ENCODE measurements around the gene RAB4A.

The RAB4A gene

GRCh38 chr1:229340496-229340895 lies 69.6 kb downstream of the RAB4A start:
- DNase-seq = no peak

GRCh38 chr1:229341774-229342655 lies 71.1 kb downstream of the RAB4A start:
- DNase-seq = peak; percentile 92

GRCh38 chr1:229342656-229343569 lies 72.0 kb downstream of the RAB4A start, which contains the start of gene CCSAP:
Gene CCSAP, minus strand, starts transcription at chr1:229343047. Its CDS starts 582 bp downstream, at chr1:229342465.
- DNase-seq = peak; percentile 75

GRCh38 chr1:229344139-229344538 lies 73.2 kb downstream of the RAB4A start:
- no peak for DNase-seq

- DNase-seq = no peak
These were observed 74.2 kb downstream of the RAB4A start for GRCh38 chr1:229344937-229345684.

GRCh38 chr1:229347528-229347927 lies 76.6 kb downstream of the RAB4A start:
- DNase-seq = no peak

- DNase-seq = no peak
These were observed 78.8 kb downstream of the RAB4A start for GRCh38 chr1:229349463-229350385.

GRCh38 chr1:229352975-229353374 lies 82.1 kb downstream of the RAB4A start:
- no peak for DNase-seq

GRCh38 chr1:229354226-229354625 lies 83.3 kb downstream of the RAB4A start:
- DNase-seq = no peak
